ENCODE data around the gene MEIOB.

The MEIOB gene

GRCh38 chr16:1851793-1852192, 20.2 kb downstream of the MEIOB start:
- TF ChIP-seq, protein P1, sequence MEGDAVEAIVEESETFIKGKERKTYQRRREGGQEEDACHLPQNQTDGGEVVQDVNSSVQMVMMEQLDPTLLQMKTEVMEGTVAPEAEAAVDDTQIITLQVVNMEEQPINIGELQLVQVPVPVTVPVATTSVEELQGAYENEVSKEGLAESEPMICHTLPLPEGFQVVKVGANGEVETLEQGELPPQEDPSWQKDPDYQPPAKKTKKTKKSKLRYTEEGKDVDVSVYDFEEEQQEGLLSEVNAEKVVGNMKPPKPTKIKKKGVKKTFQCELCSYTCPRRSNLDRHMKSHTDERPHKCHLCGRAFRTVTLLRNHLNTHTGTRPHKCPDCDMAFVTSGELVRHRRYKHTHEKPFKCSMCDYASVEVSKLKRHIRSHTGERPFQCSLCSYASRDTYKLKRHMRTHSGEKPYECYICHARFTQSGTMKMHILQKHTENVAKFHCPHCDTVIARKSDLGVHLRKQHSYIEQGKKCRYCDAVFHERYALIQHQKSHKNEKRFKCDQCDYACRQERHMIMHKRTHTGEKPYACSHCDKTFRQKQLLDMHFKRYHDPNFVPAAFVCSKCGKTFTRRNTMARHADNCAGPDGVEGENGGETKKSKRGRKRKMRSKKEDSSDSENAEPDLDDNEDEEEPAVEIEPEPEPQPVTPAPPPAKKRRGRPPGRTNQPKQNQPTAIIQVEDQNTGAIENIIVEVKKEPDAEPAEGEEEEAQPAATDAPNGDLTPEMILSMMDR (IDR thresholded peaks at IDR 0.05; ENCODE audit: extremely low read depth, insufficient read depth, missing control alignments): no peak
- no peak for DNase-seq (ENCODE audit: low spot score)
- in situ Hi-C loops (cut with MboI; ENCODE audit: low pct_unique_long_range_greater_than_20kb, low sequenced_read_pairs, unreplicated experiment): no loop called here

DNA sequence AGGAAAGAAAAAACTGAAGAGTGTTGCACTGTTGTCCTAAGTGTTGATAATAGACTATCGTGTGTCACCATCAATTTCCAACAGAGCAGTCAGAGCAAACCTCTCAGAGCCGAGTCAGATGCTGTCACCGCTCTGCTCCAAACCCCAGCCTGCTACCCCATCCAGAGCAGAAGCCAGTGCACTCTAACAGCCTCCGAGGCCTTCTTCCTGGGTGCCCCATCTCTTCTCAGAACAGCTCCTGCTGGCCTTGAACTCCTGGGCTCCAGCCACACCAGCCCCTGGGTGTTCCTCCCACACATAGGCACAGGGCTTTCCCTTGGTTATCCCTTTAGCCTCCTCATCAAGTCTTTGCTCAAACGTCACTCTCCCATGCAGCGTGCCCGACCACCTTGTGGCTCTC, 21.0 kb downstream of the MEIOB start:
- TF ChIP-seq, protein P1 (IDR thresholded peaks at IDR 0.05; ENCODE audit: extremely low read depth, insufficient read depth, missing control alignments): no peak
- in situ Hi-C loops (cut with MboI; ENCODE audit: low pct_unique_long_range_greater_than_20kb, low sequenced_read_pairs, unreplicated experiment): no loop called here
- no peak for DNase-seq (ENCODE audit: low spot score)

- DNase-seq (ENCODE audit: low spot score): no peak
- TF ChIP-seq, protein P1 (IDR thresholded peaks at IDR 0.05; ENCODE audit: extremely low read depth, insufficient read depth, missing control alignments): no peak
- in situ Hi-C loops (cut with MboI; ENCODE audit: low pct_unique_long_range_greater_than_20kb, low sequenced_read_pairs, unreplicated experiment): no loop called here
Observed at GRCh38 chr16:1846416-1846815, 25.5 kb downstream of the MEIOB start.

GRCh38 chr16:1845985-1846384, 26.0 kb downstream of the MEIOB start:
- TF ChIP-seq, protein P1 (IDR thresholded peaks at IDR 0.05; ENCODE audit: extremely low read depth, insufficient read depth, missing control alignments): no peak
- in situ Hi-C loops (cut with MboI; ENCODE audit: low pct_unique_long_range_greater_than_20kb, low sequenced_read_pairs, unreplicated experiment): no loop called here
- no peak for DNase-seq (ENCODE audit: low spot score)

- TF ChIP-seq, protein P1 (IDR thresholded peaks at IDR 0.05; ENCODE audit: extremely low read depth, insufficient read depth, missing control alignments): no peak
- in situ Hi-C loops (cut with MboI; ENCODE audit: low pct_unique_long_range_greater_than_20kb, low sequenced_read_pairs, unreplicated experiment): no loop called here
- DNase-seq (ENCODE audit: low spot score): no peak
Observed at GRCh38 chr16:1839554-1839953, 32.4 kb downstream of the MEIOB start.

DNA sequence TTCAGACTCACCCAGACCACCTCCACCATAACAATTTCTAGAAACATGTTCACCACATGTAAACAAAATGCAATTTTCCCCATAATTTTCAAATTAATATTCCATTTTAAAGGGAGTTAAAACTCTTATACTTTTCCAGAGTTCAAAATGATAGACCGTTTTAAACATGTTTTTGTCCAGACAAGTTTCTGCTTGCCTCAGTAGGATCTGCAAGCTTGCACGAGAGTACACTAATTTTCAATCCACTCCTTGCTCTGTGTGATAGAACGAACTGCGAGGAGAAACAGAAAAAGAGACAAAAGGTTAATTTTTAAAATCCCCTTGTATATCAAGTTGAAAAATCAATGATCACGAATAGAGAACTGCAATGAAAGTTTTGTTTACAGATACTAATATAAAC, 37.9 kb downstream of the MEIOB start:
- TF ChIP-seq, protein P1 (IDR thresholded peaks at IDR 0.05; ENCODE audit: extremely low read depth, insufficient read depth, missing control alignments): no peak
- in situ Hi-C loops (cut with MboI; ENCODE audit: low pct_unique_long_range_greater_than_20kb, low sequenced_read_pairs, unreplicated experiment): no loop called here
- DNase-seq (ENCODE audit: low spot score): no peak

Measured in GM13977 (cell line).